Activated CD4-positive, alpha-beta T cell treated with anti-CD3 and anti-CD28 coated beads, Interleukin-2, amount 50 U/mL, for 24 hours (primary cell): ENCODE measurements around the gene BZW1.

Experiments used
- DNase-seq, 2 donors: peaks; one replicate each; pipeline ENCODE4 v3.0.0-alpha.2; 2020; ENCODE audit warnings: low read depth in 1 of 2, low spot score in 1 of 2

Gene BZW1

DNA sequence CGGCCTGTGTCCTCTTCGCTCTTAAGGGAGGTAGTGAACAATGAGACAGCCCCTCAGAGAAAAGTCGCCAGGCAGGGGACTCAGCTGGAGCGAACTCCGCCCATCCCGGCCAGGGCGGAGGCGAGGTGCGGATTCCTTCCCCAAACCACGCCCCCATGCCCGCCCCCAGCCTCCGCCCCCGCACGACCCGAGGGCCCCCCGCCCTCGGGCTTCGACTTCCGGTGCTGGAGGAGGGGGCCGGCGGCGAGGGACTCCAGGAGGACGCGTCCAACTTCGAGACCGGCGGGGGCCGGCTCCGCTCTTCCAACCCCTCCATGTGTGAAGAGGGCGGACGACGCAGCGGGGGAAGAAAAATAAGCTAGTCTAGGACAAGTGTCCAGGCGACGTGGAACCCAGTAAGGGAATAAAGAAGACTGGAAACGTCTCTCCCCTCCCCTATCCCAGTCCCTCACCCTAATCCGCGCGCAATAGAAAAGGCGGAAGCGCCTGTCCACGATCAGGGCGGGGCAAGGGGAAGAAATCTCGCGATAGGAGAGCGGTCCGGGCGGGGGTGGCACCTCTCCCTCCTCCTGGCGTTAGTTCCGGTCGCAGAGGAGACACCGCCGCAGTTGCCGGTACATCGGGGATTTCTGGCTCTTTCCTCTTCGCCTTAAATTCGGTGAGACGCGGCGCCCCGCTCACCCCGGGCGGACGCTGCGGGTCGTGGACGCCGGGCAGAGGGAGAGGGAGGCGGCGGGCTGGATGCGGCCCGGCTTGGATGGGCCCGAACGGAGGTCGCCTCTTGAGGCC is at the start of gene BZW1:
TSS of gene BZW1 (plus strand) at position 578 of the 789 bp plus-strand sequence. CDS start 1,308 bp downstream, outside the sequence.
- DNase-seq: peak; percentile 89 to 95

- DNase-seq: no peak
Observed at GRCh38 chr2:200762127-200762526, 49.6 kb upstream of the BZW1 start.

GRCh38 chr2:200763422-200763821 is 48.3 kb upstream of the BZW1 start:
- no peak for DNase-seq

DNA sequence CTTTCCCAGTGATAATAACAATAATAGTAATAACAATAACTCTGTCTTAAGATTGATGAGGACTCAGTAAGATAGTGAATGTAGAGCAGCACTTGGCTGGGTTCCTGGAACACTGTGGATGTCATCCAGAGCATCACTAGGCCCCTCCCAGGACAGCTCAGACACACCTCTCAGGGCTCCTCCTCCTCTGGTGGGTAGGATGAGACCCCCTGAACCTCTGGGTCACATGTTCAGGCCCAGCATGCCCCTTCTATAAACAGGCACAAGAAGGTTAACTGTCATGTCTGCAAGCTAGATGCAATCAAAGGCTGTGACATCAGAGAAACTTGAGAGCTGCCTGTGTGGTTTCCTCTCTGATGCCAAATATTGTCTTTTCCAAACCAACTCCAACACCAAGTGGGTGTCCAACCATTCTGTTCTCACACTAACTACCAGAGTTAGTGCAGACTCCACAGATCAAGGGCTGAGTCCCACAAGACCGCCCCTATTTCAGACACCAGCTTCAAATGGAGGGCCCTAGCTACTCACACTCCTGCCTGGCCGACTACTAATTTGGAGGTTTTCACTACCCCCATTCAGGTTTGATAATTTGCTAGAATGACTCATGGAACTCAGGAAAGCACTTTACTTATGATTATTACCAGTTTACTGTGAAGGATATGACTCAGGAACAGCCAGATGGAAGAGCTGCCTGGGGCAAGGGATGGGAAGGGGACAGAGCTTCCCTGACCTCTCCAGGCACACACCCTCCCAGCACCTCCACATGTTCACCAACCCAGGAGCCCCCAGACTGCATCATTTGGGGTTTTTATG is 46.4 kb upstream of the BZW1 start:
- DNase-seq: peak; percentile 13 to 38

- DNase-seq: no peak
Observed at GRCh38 chr2:200765995-200766660, 45.6 kb upstream of the BZW1 start.

DNA sequence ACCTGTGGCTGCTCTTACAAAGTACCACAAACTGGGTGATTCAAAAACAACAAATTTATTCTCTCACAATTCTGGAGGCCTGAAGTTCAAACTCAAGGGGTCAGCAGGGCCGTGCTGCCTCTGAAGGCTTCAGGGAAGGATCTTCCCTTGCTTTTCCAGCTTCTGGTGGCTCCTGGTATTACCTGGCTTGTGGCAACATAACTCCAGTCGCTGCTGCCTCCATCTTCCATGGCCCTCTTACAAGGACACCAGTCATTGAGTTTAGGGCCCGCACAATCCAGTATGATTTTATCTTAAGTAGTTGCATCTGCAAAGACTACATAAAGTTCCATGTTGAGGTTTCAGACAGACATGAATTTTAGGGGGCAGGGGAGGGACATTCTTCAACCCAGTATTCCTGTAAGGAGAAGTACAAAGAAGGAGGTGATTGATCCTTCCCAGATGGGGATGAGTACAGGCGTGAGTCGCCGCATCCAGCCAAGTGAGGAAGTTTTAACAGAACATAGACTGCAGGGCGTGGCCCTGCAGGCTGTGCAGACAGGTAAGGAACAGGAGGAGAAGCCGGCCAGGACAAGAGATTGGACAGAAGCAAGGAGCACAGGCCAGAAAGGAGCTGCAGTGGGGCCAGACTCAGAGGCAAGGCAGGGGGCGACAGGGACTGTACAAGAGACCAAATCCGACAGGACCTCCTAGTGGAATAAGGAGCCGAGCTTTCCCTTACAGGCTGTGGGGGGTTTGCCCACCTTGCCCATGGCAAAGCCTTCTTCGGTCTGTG is 44.4 kb upstream of the BZW1 start:
- DNase-seq: no peak

DNA sequence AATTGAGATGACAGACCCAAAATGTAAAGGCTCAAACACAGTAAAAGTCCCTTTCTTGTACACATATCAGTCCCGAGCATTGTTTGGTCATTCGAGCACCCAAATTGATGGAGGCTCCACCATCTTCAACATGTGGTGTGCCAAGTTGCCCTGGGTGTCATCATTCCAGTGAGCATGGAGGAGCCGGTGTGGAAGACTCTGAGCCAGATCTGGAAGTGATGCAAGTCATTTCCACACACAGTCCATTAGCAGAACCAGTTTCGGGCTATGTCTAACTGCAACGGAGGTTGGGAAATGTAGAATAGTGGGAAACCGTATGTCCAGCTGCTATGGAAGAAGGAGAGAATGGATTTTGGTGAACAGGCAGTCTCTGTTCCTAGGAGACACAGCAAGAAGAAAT is 40.9 kb upstream of the BZW1 start:
- DNase-seq: no peak

GRCh38 chr2:200772620-200773019 is 39.1 kb upstream of the BZW1 start:
- no peak for DNase-seq

GRCh38 chr2:200773083-200773482 is 38.6 kb upstream of the BZW1 start:
- no peak for DNase-seq

- no peak for DNase-seq
Observed at GRCh38 chr2:200774920-200775319, 36.8 kb upstream of the BZW1 start.

GRCh38 chr2:200777275-200777674 is 34.4 kb upstream of the BZW1 start:
- no peak for DNase-seq

DNA sequence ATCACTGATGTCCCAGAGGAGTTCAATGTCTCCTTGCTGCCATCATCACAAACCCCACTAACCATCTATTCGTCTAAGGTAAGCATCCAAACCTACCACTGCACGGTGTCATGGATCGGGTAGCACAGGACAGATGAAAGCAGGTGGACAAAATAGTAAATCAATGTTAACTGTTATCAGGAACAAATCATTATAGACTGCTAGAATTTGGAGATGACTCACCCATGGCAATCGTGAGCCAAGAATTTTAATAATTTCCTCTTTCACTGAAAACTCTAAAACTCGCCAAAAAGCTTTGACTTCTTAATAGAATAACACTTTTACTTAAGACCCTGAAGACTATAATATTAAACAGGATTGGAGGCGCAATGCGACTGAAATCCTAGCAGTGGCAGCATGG is 33.7 kb upstream of the BZW1 start:
- no peak for DNase-seq

- DNase-seq: no peak
Observed at GRCh38 chr2:200779214-200779613, 32.5 kb upstream of the BZW1 start.

- DNase-seq: no peak
Observed at GRCh38 chr2:200781616-200782015, 30.1 kb upstream of the BZW1 start.

GRCh38 chr2:200782251-200782650 is 29.5 kb upstream of the BZW1 start:
- no peak for DNase-seq

GRCh38 chr2:200784215-200784614 is 27.5 kb upstream of the BZW1 start:
- DNase-seq: no peak

- DNase-seq: no peak
Observed at GRCh38 chr2:200786423-200786822, 25.3 kb upstream of the BZW1 start.

- no peak for DNase-seq
Observed at GRCh38 chr2:200786826-200787225, 24.9 kb upstream of the BZW1 start.

GRCh38 chr2:200787351-200788120 is 24.2 kb upstream of the BZW1 start:
- DNase-seq: no peak

- DNase-seq: no peak
Observed at GRCh38 chr2:200788121-200788718, 23.5 kb upstream of the BZW1 start.
